Panc1 (cell line): ENCODE results near the gene CCL28. TPM values are rescaled to one million over a fixed set of nuclear protein-coding genes. Genes with fewer than 3 reads are reported as not detected.

Experiments used
- ATAC-seq: fragments of 200-7000 bp; cut with Tn5 transposase; 2 replicates; pipeline ENCODE4 v1.9.1; 2020; ENCODE audit warnings: mild to moderate bottlenecking, moderate library complexity
- BruUV-seq: library from RNA; stranded (reverse); fragments of 400-500 nt; replicated peaks from 2 replicates; lab custom pipeline; 2021; lab: Mats Ljungman, UMichigan
- CTCF ChIA-PET: fragments of 300-600 bp; sonication (Branson Sonifier 250); formaldehyde crosslinking; loops from one replicate; lab custom pipeline; 2022; ENCODE audit warnings: antibody characterized with exemption; lab: Charles Lee
- POLR2A ChIA-PET: fragments of 300-600 bp; sonication (Branson Sonifier 250); formaldehyde crosslinking; loops from one replicate; lab custom pipeline; 2022; ENCODE audit warnings: antibody characterized with exemption; lab: Charles Lee
- DNase-seq: peaks from one replicate; pipeline ENCODE4 v3.0.0-alpha.2; 2010; ENCODE audit warnings: low read depth, low spot score
- H3K27ac ChIP-seq: 2 replicates; pipeline ENCODE4 v1.5.1; 2011; ENCODE audit warnings: mild to moderate bottlenecking, low read length, inconsistent platforms
- H3K27me3 ChIP-seq: fragments of 200-500 bp; sonication (Bioruptor generic); 2 replicates; pipeline ENCODE4 v1.6.0; 2014; ENCODE audit warnings: low read length, inconsistent platforms; ENCODE audit not compliant: control insufficient read depth, insufficient read depth
- H3K36me3 ChIP-seq: fragments of 200-500 bp; sonication (Bioruptor generic); 2 replicates; pipeline ENCODE4 v1.5.1; 2014; ENCODE audit warnings: inconsistent platforms, mild to moderate bottlenecking, low read length, moderate library complexity; ENCODE audit not compliant: control insufficient read depth, insufficient read depth
- H3K4me1 ChIP-seq: 2 replicates; pipeline ENCODE4 v1.5.1; 2011; ENCODE audit warnings: inconsistent platforms, mild to moderate bottlenecking, low read length, moderate library complexity; ENCODE audit not compliant: control insufficient read depth, insufficient read depth
- H3K4me3 ChIP-seq, 2 experiments: 2 replicates each; pipeline ENCODE4 v1.5.1; 2011 to 2012; ENCODE audit warnings: low read depth in 2 of 2, low read length in 2 of 2, mild to moderate bottlenecking in 2 of 2, inconsistent platforms in 1 of 2, moderate library complexity in 1 of 2
- H3K9me3 ChIP-seq: fragments of 200-500 bp; sonication (Bioruptor generic); 2 replicates; pipeline ENCODE4 v1.5.1; 2014; ENCODE audit warnings: low read depth, mild to moderate bottlenecking, inconsistent platforms, low read length, moderate library complexity; ENCODE audit not compliant: control insufficient read depth, insufficient read depth
- POLR2AphosphoS5 ChIP-seq: IDR thresholded peaks from 2 replicates; pipeline ENCODE4 v1.6.1; 2012; ENCODE audit warnings: mild to moderate bottlenecking, low read depth, low read length, moderate library complexity
- SIN3A ChIP-seq: IDR thresholded peaks from 2 replicates; pipeline ENCODE4 v1.6.1; 2012; ENCODE audit warnings: low read depth, mild to moderate bottlenecking, low read length, moderate library complexity, borderline replicate concordance; ENCODE audit not compliant: insufficient read depth
- TCF7L2 ChIP-seq: IDR thresholded peaks from 2 replicates; pipeline ENCODE4 v1.6.1; 2011; ENCODE audit warnings: mild to moderate bottlenecking, low read depth, low read length, inconsistent platforms
- in situ Hi-C: cut with HindIII; loops from 2 replicates; pipeline ENCODE4 v1.10.0; 2016; ENCODE audit warnings: low sequenced_read_pairs, low pct_unique_long_range_greater_than_20kb
- intact Hi-C: fragments of 100-400 bp; cut with micrococcal nuclease; formaldehyde crosslinking; loops from one replicate; pipeline ENCODE4 v1.10.0; 2022; ENCODE audit not compliant: unreplicated experiment
- total RNA-seq: library from RNA; stranded (reverse); gene quantifications from one replicate; pipeline ENCODE4 v1.2.1, GENCODE V29; 2021; ENCODE audit not compliant: unreplicated experiment
- TF ChIP-seq, protein P1 (sequence below): fragments of 450-650 bp; IDR thresholded peaks from 2 replicates; pipeline ENCODE4 v1.5.1; 2017; ENCODE audit warnings: mild to moderate bottlenecking
- TF ChIP-seq, protein P2 (sequence below), 2 experiments: IDR thresholded peaks; 2 replicates each; pipeline ENCODE4 v1.6.1; 2011 to 2012; ENCODE audit warnings: low read depth in 2 of 2, control low read depth in 1 of 2, low read length in 1 of 2, mild to moderate bottlenecking in 1 of 2, moderate library complexity in 1 of 2; ENCODE audit not compliant: insufficient read depth in 1 of 2

The CCL28 gene
- total RNA-seq, 1 experiment from 2014 or later, result 5.8 TPM

DNA sequence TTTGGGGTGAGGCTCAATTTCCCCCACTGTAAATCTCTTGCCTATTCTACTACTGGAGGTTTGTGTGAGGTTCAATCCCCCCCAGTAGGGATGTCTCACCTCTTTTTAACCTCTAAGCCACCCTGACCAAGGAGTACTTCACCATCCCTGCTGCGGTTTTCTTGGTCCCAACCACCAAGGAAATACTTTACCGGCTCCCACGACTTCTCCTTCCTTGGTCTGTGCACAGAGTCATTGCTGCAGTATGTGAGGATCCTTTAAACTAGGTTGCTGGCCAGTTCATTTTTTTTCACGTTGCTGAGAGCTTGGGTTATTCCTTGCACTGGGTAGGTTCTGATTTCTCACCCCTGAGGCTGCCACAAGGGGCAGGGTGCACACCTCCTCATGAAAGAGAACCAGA lies 76.5 kb downstream of the CCL28 start:
- CTCF ChIA-PET, result no interaction called here
- ATAC-seq, result no peak
- BruUV-seq, result no TSS peak
- POLR2A ChIA-PET, result no interaction called here
- H3K9me3 ChIP-seq, result peaks cover 11% of the 10 kb centered on the region; the same call in 1 of the 2 replicates
- intact Hi-C loops, result no loop called here
- H3K36me3 ChIP-seq, result no peaks in the 10 kb centered on the region
- no peaks in the 10 kb centered on the region for H3K27me3 ChIP-seq
- DNase-seq, result no peak
- no peak overlapping the region for H3K4me3 ChIP-seq
- TF ChIP-seq, protein P1, sequence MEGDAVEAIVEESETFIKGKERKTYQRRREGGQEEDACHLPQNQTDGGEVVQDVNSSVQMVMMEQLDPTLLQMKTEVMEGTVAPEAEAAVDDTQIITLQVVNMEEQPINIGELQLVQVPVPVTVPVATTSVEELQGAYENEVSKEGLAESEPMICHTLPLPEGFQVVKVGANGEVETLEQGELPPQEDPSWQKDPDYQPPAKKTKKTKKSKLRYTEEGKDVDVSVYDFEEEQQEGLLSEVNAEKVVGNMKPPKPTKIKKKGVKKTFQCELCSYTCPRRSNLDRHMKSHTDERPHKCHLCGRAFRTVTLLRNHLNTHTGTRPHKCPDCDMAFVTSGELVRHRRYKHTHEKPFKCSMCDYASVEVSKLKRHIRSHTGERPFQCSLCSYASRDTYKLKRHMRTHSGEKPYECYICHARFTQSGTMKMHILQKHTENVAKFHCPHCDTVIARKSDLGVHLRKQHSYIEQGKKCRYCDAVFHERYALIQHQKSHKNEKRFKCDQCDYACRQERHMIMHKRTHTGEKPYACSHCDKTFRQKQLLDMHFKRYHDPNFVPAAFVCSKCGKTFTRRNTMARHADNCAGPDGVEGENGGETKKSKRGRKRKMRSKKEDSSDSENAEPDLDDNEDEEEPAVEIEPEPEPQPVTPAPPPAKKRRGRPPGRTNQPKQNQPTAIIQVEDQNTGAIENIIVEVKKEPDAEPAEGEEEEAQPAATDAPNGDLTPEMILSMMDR, result no peak
- TF ChIP-seq TCF7L2, result no peak
- no peak overlapping the region for H3K27ac ChIP-seq
- no peaks in the 10 kb centered on the region for H3K4me1 ChIP-seq
- in situ Hi-C loops, result no loop called here

DNA sequence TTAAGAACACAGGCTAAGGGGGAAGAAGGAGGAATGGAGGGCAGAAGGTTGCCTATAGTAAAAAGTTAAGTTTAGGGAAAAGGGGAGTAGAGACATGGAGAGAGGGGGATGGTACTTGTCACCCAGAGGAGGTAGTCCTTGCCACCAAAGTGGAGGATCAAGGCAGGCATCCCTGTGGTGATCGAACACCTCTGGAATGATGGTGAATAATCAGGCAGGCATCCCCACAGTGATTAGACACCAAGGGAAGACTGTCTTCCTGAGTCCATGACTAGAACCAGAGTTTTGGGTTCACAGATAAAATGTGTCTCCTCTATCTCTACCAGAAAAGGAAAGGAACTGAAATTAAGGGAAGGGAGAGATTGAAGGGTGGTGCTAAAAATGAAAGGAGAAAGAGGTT lies 79.8 kb downstream of the CCL28 start:
- ChIA-PET CTCF (no interaction called here), POLR2A (no interaction called here)
- Histone ChIP-seq H3K27ac (no peak overlapping the region), H3K9me3 (peaks cover 11% of the 10 kb centered on the region; the same call in 1 of the 2 replicates), H3K4me1 (no peaks in the 10 kb centered on the region), H3K4me3 (no peak overlapping the region), H3K27me3 (no peaks in the 10 kb centered on the region), H3K36me3 (no peaks in the 10 kb centered on the region)
- TF ChIP-seq, protein P2, sequence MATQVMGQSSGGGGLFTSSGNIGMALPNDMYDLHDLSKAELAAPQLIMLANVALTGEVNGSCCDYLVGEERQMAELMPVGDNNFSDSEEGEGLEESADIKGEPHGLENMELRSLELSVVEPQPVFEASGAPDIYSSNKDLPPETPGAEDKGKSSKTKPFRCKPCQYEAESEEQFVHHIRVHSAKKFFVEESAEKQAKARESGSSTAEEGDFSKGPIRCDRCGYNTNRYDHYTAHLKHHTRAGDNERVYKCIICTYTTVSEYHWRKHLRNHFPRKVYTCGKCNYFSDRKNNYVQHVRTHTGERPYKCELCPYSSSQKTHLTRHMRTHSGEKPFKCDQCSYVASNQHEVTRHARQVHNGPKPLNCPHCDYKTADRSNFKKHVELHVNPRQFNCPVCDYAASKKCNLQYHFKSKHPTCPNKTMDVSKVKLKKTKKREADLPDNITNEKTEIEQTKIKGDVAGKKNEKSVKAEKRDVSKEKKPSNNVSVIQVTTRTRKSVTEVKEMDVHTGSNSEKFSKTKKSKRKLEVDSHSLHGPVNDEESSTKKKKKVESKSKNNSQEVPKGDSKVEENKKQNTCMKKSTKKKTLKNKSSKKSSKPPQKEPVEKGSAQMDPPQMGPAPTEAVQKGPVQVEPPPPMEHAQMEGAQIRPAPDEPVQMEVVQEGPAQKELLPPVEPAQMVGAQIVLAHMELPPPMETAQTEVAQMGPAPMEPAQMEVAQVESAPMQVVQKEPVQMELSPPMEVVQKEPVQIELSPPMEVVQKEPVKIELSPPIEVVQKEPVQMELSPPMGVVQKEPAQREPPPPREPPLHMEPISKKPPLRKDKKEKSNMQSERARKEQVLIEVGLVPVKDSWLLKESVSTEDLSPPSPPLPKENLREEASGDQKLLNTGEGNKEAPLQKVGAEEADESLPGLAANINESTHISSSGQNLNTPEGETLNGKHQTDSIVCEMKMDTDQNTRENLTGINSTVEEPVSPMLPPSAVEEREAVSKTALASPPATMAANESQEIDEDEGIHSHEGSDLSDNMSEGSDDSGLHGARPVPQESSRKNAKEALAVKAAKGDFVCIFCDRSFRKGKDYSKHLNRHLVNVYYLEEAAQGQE (IDR thresholded peaks at IDR 0.05; ENCODE audit: insufficient read depth in 1 of 2, low read depth in 2 of 2, low read length in 1 of 2), result no peak
- TF ChIP-seq TCF7L2 (no peak), POLR2AphosphoS5 (no peak), SIN3A (no peak)
- TF ChIP-seq, protein P1, result no peak
- no TSS peak for BruUV-seq
- DNase-seq (no peak), ATAC-seq (no peak)
- intact Hi-C loops (no loop called here), in situ Hi-C loops (no loop called here)

Other genes with a start within 250 kb of the CCL28 start
- 0.59 TPM for gene NIM1K, start 220.2 kb downstream of the CCL28 start, total RNA-seq
- gene HMGCS1, start 99.0 kb downstream of the CCL28 start, total RNA-seq, result 66.1 TPM
- gene TMEM267, start 71.5 kb upstream of the CCL28 start, total RNA-seq, result 22.0 TPM
- 6.3 TPM for gene C5orf34, start 102.8 kb upstream of the CCL28 start, total RNA-seq
- gene PAIP1, start 144.7 kb upstream of the CCL28 start, total RNA-seq, result 127 TPM
- gene NNT, start 190.8 kb upstream of the CCL28 start, total RNA-seq, result 78.7 TPM